Spleen (tissue), 7 donors: Measurements from ENCODE around the gene C5AR1.
A peak's percentile ranks its signal among the peaks of the same experiment; 100 is the strongest.

ENCODE experiments used
- CTCF ChIP-seq, 11 experiments: fragments of 200-600 bp in 7 of 11; fragments of 450-650 bp in 4 of 11; sonication (generic) in 4 of 11; IDR thresholded peaks in 8 of 11; conservative IDR thresholded peaks in 3 of 11; 1 replicate in 7 of 11; 2 replicates in 4 of 11; pipeline versions ENCODE4 v1.4.0 to v1.8.0; 2016 to 2021; ENCODE audit warnings: antibody characterized with exemption in 11 of 11, inconsistent platforms in 4 of 11, mild to moderate bottlenecking in 1 of 11
- POLR2A ChIP-seq, 3 donors: fragments of 450-650 bp; IDR thresholded peaks; one replicate each; pipeline ENCODE4 v1.5.1; 2017; ENCODE audit warnings: antibody characterized with exemption in 3 of 3, mild to moderate bottlenecking in 1 of 3
- POLR2AphosphoS5 ChIP-seq, 3 donors: sonication (generic); formaldehyde crosslinking; IDR thresholded peaks; one replicate each; pipeline ENCODE4 v1.5.1; 2017; ENCODE audit warnings: antibody characterized with exemption in 3 of 3
- donor health status: DM: no; HTN: no; CAD: no; lungs with moderate emphysema.
- donor health status: DM: no; HTN: no; CAD: no.
- donor health status: DM: no; HTN: no; CAD: no.

GRCh38 chr19:47274891-47275761, 34.5 kb upstream of the C5AR1 start:
- TF ChIP-seq POLR2AphosphoS5 (IDR thresholded peaks at IDR 0.05) (peak; percentile 29 to 74 (median 52)), CTCF (IDR thresholded peaks at IDR 0.05 in 8 of 11, conservative IDR thresholded peaks at IDR 0.05 in 3 of 11) (no peak), POLR2A (IDR thresholded peaks at IDR 0.05) (no peak)
